Measurements from ENCODE around the gene GUCA1A.
"Not testable (repeated sequence)": the region's sequence is repeated elsewhere in the genome, so short reads cannot be mapped to it uniquely, and the experiment has no call there.

Gene GUCA1A

GRCh38 chr6:42179261-42179944 lies 6.2 kb downstream of the GUCA1A start:
- DNase-seq = no peak

DNA sequence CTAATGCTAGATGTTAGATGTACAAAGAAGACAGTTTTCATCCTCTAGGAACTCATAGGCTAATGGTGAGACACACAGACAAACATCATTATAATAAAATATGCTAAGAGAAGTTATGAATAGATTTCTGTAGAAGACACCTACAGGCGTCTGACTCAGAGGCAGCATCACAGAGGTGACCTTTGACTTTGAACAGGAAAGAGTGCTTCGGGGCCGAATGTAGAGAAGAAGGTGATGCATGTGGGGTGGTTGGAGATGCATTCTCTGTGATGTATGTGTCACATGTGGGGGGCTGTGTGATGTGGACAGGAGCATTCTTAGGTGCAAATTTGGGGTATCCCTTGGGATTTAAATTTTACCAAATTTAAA lies 6.8 kb downstream of the GUCA1A start:
- no peak for DNase-seq

DNA sequence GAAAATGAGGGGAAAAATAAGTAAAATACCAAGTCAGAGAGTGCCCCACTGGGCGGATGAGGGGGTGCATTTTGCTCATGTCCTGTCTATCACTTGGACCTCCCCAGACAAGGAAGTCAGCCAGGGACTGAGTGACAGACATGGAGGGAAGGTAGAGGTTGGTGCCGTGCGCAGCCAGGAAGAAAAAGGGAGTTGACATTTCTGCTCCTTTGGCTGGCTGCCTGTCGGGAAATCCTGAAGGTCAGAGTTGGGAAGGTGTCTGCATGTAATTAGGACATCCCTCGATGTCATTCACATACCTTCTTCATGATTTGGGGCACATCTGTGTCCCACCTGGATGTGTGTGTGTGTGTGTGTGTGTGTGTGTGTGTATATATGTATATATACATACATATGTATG lies 8.9 kb downstream of the GUCA1A start:
- DNase-seq = no peak

DNA sequence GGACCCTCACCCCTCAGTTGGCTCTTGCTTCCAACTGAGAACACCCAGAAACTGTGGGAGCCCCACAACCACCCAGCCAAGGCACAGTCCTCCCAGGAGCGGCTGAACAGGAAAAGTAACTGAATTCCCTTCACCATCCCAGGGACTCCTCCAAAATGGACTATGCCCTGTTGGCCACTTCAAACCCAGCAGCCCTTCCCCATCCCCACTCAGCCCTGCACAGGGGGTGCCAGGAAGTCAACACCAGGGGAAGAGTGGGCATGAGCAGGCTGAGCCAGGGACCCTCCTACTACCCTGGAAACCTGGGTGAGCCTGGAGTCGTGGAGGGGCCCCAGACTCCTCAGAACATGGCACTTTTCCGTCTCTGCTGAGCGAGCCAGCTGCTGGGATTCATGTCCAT lies 11.3 kb downstream of the GUCA1A start:
- DNase-seq = no peak

GRCh38 chr6:42185597-42185996 lies 12.4 kb downstream of the GUCA1A start:
- DNase-seq = no peak

GRCh38 chr6:42188406-42188805 lies 15.2 kb downstream of the GUCA1A start:
- no peak for DNase-seq

DNA sequence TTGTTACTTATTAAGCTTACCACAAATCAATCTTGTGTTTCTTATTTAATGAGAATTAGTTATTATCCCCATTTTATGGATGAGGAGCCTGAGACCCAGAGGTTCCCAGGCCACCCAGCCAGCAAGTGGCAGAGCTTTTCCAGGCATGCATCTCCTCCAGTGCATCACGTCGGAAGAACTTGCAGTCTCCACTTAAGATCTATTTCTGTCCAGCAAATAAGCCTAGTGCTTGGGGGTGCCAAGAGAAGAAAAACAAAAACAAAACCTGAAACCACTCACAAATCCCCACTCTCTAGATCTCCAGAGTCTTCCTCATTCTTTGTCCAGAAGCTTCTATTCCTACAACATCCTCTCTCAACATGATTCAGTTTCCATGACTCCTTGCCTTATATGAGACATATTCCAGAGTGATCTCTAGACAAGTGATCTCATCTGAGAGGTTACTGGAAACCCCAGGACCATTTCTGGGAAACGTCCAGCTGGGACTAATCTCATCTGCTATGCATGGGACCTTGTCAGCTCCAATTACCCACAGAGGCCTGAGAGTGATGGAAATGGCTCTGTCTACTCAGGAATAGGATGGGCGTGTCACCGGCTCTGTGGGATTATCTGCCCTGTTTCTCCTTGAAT lies 17.5 kb downstream of the GUCA1A start:
- no peak for DNase-seq

DNA sequence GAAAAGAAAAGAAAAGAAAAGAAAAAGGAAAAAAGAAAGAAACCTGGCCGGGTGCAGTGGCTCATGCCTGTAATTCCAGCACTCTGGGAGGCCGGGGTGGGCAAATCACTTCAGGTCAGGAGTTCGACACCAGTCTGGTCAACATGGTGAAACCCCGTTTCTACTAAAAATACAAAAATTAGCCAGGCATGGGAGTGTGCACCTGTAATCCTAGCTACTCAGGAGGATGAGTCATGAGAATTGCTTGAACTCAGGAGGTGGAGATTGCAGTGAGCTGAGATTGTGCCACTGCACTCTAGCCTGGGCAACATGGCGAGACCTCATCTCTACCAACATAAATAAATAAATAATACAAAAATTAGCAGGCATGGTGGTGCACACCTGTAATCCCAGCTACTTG lies 19.2 kb downstream of the GUCA1A start:
- DNase-seq = not testable (repeated sequence)

- no peak for DNase-seq
Measured at GRCh38 chr6:42193491-42193894, 20.3 kb downstream of the GUCA1A start.

DNA sequence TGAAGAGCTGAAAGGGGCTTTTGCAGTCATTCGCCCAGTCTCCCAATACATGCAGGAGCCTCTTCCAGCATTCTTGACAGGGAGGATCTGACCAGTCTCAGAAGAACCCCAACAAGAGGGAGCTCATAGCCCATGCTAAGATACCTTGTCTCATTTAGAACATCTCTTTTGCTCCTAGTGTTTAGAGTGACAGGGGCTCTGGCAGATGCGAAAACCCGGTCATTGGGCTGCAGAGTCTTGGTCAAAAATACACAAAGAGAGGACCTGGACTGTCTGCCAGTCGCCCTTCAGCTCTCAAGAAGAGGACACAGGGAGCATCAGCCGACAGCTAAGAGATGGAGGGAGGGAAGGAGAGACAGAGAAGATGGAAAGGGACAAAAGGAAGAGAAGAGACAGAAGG lies 20.9 kb downstream of the GUCA1A start:
- DNase-seq = no peak

GRCh38 chr6:42195415-42195814 lies 22.3 kb downstream of the GUCA1A start:
- no peak for DNase-seq

DNA sequence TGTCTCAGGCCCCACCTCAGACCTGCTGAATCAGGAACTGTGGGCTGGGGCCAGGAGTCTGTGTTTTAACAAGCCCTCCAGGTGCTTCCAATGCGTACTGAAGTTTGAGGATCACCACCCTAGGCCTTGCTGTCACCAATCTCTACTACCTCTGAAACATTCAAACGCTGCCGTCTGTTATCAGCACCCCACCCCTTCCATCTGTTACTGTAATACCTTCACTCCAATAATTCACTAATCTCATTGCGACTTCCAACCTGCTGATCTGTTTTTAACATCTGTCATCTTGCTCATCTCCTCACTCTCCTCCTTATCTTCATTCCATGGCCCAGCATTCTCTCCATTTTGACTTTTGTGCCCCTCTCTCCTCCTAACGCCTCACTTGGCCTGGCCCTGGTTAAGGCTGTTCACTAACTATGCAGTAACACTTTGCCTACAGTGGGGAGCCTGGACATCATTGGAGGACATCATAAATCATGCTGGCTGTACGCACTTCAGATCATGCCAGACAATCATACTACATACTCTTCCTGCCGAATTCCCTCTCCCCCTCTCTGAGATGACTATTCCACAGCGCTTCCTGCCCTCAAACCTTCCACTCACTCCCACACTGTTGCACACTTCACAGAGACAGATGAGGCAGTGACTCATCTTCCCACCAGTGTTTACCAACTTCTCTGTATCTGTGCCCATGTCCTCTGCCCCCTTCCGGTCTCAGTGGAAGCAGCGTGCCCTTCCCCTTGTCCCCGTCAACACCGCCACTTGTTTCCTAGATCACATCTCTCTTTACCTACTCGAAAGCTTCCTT lies 24.6 kb downstream of the GUCA1A start:
- no peak for DNase-seq

- DNase-seq = no peak
Measured at GRCh38 chr6:42199106-42199981, 26.2 kb downstream of the GUCA1A start.

- no peak for DNase-seq
Measured at GRCh38 chr6:42200035-42200434, 26.9 kb downstream of the GUCA1A start.

GRCh38 chr6:42201382-42201781 lies 28.2 kb downstream of the GUCA1A start:
- no peak for DNase-seq

DNA sequence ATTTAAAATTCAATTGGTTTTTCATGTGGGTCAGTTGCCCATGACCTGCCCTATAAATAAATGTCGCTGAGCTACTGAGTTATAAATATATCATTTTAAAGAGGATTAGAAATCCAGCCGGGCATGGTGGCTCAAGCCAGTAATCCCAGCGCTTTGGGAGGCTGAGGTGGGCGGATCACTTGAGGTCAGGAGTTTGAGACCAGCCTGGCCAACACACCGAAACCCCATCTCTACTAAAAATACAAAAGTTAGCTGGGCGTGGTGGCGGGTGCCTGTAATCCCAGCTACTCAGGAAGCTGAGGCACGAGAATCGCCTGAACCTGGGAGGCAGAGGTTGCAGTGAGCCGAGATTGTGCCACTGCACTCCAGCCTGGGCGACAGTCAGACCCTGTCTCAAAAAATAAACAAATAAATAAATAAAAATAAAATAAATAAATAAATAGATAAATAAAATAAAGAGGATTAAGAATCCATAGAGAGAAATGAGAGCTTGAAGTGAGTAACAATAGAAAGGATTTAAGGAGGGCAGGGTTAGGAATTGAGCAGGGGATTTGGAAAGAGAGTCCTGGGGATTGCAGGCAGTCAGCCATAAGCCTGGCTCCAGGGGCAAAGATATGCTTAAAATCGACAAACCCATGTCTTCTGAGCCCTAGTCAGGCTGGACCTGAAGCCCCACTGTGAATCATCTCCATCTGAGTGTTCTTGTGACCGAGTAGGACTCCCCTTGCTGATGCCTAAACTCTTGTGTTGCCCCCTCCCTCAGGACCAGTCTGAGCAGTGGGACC lies 29.2 kb downstream of the GUCA1A start:
- not testable (repeated sequence) for DNase-seq

- DNase-seq = no peak
Measured at GRCh38 chr6:42203183-42203582, 30.0 kb downstream of the GUCA1A start.

DNA sequence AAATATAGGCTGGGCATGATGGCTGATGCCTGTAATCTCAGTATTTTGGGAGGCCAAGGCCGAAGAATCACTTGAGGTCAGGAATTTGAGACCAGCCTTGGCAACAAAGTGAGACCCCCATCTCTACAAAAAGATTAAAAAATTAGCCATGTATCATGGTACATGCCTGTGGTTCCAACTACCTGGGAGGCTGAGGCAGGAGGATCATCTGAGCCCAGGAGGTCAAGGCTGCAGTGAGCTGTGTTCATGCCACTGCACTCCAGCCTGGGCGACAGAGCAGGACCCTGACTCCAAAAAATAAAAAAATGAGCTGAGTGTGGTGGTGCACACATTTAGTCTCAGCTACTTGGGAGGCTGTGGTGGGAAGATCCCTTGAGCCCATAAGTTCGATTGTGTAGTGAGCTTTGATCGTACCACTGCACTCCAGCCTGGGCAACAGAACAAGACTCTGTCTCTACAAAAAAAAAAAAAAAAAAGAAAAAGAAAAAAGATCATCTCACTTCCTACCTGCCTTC lies 31.7 kb downstream of the GUCA1A start:
- no peak for DNase-seq

GRCh38 chr6:42207559-42207958 lies 34.4 kb downstream of the GUCA1A start:
- DNase-seq = not testable (repeated sequence)

DNA sequence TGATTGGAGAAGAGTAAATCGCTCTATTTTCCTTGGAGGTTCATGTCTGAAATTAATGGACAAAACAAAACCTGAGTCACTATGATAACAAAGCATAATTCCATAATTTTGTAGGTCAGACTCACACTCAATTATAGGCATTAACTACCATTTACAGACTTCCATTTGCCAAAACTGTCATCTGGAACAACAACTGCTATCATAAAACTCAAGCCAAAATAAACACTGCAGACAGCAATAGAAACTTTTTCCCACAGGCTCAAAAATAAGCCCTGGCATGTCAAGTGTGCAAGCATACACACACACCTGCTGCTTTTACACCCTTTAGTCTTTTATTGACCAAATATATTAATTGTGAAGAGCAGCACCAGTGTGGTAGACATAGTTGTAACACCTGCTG lies 37.4 kb downstream of the GUCA1A start:
- DNase-seq = no peak

DNA sequence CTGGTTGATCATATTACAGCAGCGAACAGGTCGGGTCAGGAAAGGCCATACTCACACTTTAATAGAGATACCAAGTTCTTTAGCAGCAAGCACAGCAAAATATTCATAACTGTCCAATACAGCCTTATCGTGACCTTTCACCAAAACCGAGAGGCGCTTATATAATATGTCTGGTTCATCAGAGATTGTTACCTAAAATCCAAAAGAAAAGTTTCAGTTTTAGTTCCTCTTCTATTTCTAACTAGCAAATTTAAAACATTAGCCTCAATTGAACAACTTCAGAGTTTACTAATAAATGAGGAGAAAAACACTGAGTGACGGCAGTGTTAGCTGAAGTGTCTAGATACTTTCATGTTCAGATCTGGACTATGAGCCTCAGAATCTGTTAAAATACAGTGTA lies 38.6 kb downstream of the GUCA1A start:
- DNase-seq = no peak

DNA sequence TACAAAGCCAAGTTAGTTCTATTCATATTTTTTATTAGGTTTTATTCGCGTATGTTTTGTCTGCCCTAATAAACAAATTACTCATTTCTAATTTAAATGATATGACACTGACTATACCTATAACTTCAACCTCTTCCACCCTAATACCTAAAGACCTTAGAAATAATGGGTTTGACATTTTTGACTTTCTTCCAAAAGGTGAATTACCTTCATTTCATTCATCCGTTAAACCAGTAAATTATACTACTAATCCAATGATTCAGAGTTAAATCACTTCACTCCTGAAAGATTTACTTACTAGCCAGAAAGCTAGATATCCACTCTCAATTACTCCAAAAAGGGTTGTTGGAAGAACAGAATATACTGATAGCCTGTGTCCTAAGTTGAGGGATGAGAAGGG lies 39.3 kb downstream of the GUCA1A start:
- no peak for DNase-seq
